ENCODE measurements around the gene ADCY3. TPM values are rescaled to one million over a fixed set of nuclear protein-coding genes. Genes with fewer than 3 reads are reported as not detected.

ADCY3 gene
- total RNA-seq, 2 donors from 2014 or later, result 25.2 to 33.7 TPM

GRCh38 chr2:24923106-24923505 is 3.1 kb upstream of the ADCY3 start:
- H3K9me3 ChIP-seq, result no peaks in the 10 kb centered on the region
- H3K4me1 ChIP-seq, result peaks cover 11% of the 10 kb centered on the region
- no peak for DNase-seq
- no peak overlapping the region for H3K27ac ChIP-seq
- no peaks in the 10 kb centered on the region for H3K27me3 ChIP-seq
- no peak for TF ChIP-seq CTCF (IDR thresholded peaks at IDR 0.05)
- H3K9ac ChIP-seq (ENCODE audit: low read depth in 2 of 2, low read length in 2 of 2), result no peak overlapping the region
- H3K4me3 ChIP-seq, result no peak overlapping the region
- intact Hi-C loops (cut with DNase I), result no loop called here
- H3K36me3 ChIP-seq, result no peaks in the 10 kb centered on the region

- no peak overlapping the region for H3K27ac ChIP-seq
- no peak overlapping the region for H3K4me3 ChIP-seq
- H3K9ac ChIP-seq (ENCODE audit: low read depth in 2 of 2, low read length in 2 of 2), result no peak overlapping the region
- H3K9me3 ChIP-seq, result no peaks in the 10 kb centered on the region
- no peaks in the 10 kb centered on the region for H3K36me3 ChIP-seq
- H3K27me3 ChIP-seq, result no peaks in the 10 kb centered on the region
- DNase-seq, result no peak
- intact Hi-C loops (cut with DNase I), result no loop called here
- peaks cover 11% of the 10 kb centered on the region for H3K4me1 ChIP-seq
- TF ChIP-seq CTCF (IDR thresholded peaks at IDR 0.05), result no peak
Observed at GRCh38 chr2:24922556-24922955, 2.5 kb upstream of the ADCY3 start.

GRCh38 chr2:24920809-24921441 is 888 bp upstream of the ADCY3 start:
- Histone ChIP-seq H3K9me3 (no peaks in the 10 kb centered on the region), H3K4me3 (peak overlapping the region; percentile 48), H3K36me3 (no peaks in the 10 kb centered on the region), H3K27me3 (no peaks in the 10 kb centered on the region), H3K27ac (no peak overlapping the region), H3K9ac (ENCODE audit: low read depth in 2 of 2, low read length in 2 of 2) (peak overlapping the region; percentile 26 to 44), H3K4me1 (peaks cover 11% of the 10 kb centered on the region)
- DNase-seq, result no peak
- no peak for TF ChIP-seq CTCF (IDR thresholded peaks at IDR 0.05)
- intact Hi-C loops (cut with DNase I), result no loop called here

GRCh38 chr2:24919506-24920097 is 435 bp downstream of the ADCY3 start:
- Histone ChIP-seq H3K36me3 (no peaks in the 10 kb centered on the region), H3K9ac (ENCODE audit: low read depth in 2 of 2, low read length in 2 of 2) (peak overlapping the region; percentile 72 to 79), H3K27me3 (no peaks in the 10 kb centered on the region), H3K4me1 (peaks cover 14% of the 10 kb centered on the region), H3K4me3 (peak overlapping the region; percentile 44), H3K9me3 (no peaks in the 10 kb centered on the region), H3K27ac (peak overlapping the region; percentile 67)
- no peak for TF ChIP-seq CTCF (IDR thresholded peaks at IDR 0.05)
- DNase-seq, result peak; percentile 32
- intact Hi-C loops (cut with DNase I), result no loop called here

- Histone ChIP-seq H3K27me3 (no peaks in the 10 kb centered on the region), H3K9ac (ENCODE audit: low read depth in 2 of 2, low read length in 2 of 2) (peak overlapping the region; percentile 72 to 79), H3K9me3 (no peaks in the 10 kb centered on the region), H3K27ac (peak overlapping the region; percentile 67), H3K4me1 (peaks cover 14% of the 10 kb centered on the region), H3K4me3 (peak overlapping the region; percentile 44), H3K36me3 (no peaks in the 10 kb centered on the region)
- TF ChIP-seq CTCF (IDR thresholded peaks at IDR 0.05), result no peak
- intact Hi-C loops (cut with DNase I), result no loop called here
- DNase-seq, result peak; percentile 63
Observed at GRCh38 chr2:24919037-24919505, 966 bp downstream of the ADCY3 start.
